Tibial artery (tissue), 4 donors: ENCODE results near the gene DPP10.

Experiments used
- DNase-seq, 2 donors: peaks; one replicate each; pipeline ENCODE4 v3.0.0-alpha.2; 2019
- H3K27ac ChIP-seq, 2 donors: fragments of 200-600 bp; sonication (generic) in 1 of 2; 1 replicate in 1 of 2; 2 replicates in 1 of 2; pipeline ENCODE4 v1.5.1; 2018 to 2019; ENCODE audit warnings: mild to moderate bottlenecking in 1 of 2
- H3K27me3 ChIP-seq, 2 donors: fragments of 200-600 bp; sonication (generic) in 1 of 2; one replicate each; pipeline versions ENCODE4 v1.5.1 to v1.6.0; 2016 to 2019
- H3K36me3 ChIP-seq, 3 donors: fragments of 200-600 bp; sonication (generic) in 2 of 3; one replicate each; pipeline ENCODE4 v1.5.1; 2016 to 2019; ENCODE audit warnings: mild to moderate bottlenecking in 2 of 3
- H3K4me1 ChIP-seq, 4 donors: fragments of 200-600 bp; sonication (generic) in 2 of 4; 1 replicate in 3 of 4; 2 replicates in 1 of 4; pipeline ENCODE4 v1.5.1; 2016 to 2019
- H3K4me3 ChIP-seq, 2 donors: fragments of 200-600 bp; sonication (generic) in 1 of 2; 1 replicate in 1 of 2; 2 replicates in 1 of 2; pipeline ENCODE4 v1.5.1; 2018 to 2019; ENCODE audit warnings: mild to moderate bottlenecking in 2 of 2
- H3K9me3 ChIP-seq, 3 donors: fragments of 200-600 bp; sonication (generic) in 1 of 3; one replicate each; pipeline ENCODE4 v1.5.1; 2016 to 2019
- intact Hi-C: fragments of 100-400 bp; cut with DNase I; formaldehyde crosslinking; loops from one replicate; pipeline ENCODE4 v1.15.0; 2023; ENCODE audit warnings: low total_unique reads
- TF ChIP-seq, protein P1 (sequence below), 2 experiments: fragments of 200-600 bp in 1 of 2; fragments of 450-650 bp in 1 of 2; IDR thresholded peaks; one replicate each; pipeline ENCODE4 v1.5.1; 2017 to 2019; ENCODE audit warnings: antibody characterized with exemption in 2 of 2, mild to moderate bottlenecking in 1 of 2, moderate library complexity in 1 of 2

Gene DPP10

DNA sequence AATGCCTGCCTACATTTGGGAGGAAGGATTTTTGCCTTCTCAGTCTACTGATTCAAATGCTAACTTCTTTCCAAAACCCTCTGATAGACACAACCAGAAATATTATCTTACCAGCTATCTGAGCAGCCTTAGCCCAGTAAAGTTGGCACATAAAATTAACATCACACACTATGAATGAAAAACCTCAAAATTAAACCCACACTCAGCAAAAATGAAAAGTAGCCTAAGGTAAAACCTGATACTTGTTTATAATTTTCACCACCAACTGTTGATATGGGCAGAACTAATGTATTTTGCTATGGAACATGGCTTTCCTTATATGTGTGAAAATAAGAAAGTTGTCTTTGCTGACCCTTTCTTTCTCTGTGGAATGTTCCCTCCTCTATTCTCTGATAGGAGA is 226.0 kb downstream of the DPP10 start:
- DNase-seq, result no peak
- Histone ChIP-seq H3K4me1 (no peaks in the 10 kb centered on the region), H3K4me3 (no peak overlapping the region), H3K27ac (no peak overlapping the region), H3K36me3 (no peaks in the 10 kb centered on the region), H3K27me3 (no peaks in the 10 kb centered on the region), H3K9me3 (no peaks in the 10 kb centered on the region)
- TF ChIP-seq, protein P1, sequence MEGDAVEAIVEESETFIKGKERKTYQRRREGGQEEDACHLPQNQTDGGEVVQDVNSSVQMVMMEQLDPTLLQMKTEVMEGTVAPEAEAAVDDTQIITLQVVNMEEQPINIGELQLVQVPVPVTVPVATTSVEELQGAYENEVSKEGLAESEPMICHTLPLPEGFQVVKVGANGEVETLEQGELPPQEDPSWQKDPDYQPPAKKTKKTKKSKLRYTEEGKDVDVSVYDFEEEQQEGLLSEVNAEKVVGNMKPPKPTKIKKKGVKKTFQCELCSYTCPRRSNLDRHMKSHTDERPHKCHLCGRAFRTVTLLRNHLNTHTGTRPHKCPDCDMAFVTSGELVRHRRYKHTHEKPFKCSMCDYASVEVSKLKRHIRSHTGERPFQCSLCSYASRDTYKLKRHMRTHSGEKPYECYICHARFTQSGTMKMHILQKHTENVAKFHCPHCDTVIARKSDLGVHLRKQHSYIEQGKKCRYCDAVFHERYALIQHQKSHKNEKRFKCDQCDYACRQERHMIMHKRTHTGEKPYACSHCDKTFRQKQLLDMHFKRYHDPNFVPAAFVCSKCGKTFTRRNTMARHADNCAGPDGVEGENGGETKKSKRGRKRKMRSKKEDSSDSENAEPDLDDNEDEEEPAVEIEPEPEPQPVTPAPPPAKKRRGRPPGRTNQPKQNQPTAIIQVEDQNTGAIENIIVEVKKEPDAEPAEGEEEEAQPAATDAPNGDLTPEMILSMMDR (IDR thresholded peaks at IDR 0.05), result no peak
- intact Hi-C loops, result no loop called here

DNA sequence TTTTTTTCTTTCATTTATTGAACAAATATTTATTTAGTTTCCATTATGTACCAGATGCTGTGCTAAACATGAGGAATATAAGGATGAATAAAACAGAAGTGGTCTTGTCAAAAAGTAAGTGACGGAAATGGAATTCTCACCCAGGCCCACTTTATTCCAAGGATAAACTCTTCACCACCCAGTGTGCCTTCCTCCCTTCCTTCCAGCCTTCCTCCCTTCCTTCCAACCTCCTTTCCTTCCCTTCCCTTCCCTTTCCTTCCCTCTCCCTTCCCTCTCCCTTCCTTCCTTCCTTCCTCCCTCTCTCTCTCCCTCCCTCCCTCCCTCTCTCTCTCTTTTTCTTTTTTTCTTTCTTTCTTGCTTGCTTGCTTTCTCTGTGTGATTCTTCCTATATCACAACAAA is 240.8 kb downstream of the DPP10 start:
- no peak for DNase-seq
- Histone ChIP-seq H3K27ac (no peak overlapping the region), H3K27me3 (peaks cover 0 to 3% of the 10 kb centered on the region in 2 donors), H3K9me3 (no peaks in the 10 kb centered on the region), H3K36me3 (no peaks in the 10 kb centered on the region), H3K4me3 (no peak overlapping the region), H3K4me1 (no peaks in the 10 kb centered on the region)
- TF ChIP-seq, protein P1 (IDR thresholded peaks at IDR 0.05), result no peak
- intact Hi-C loops, result no loop called here

DNA sequence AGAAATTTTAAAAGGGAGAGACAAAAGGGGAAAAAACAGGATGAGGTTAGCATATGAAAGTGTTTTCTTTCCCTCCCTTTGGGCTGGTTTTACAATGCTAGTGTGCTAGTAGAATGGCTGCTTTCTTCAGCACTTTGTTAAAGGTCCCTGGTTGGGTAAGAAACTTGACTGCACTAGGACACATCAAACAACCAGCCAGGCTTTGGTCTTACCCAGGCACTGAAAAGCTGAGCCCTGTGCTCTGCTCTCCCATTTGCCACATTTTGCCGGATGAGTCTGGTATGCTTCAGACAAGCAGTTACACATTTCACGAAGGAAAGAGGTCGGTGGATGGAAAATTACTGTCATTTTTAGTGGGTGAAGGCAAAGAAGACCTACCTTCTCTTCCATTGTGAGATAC is 242.0 kb downstream of the DPP10 start:
- TF ChIP-seq, protein P1 (IDR thresholded peaks at IDR 0.05), result no peak
- Histone ChIP-seq H3K27me3 (peaks cover 0 to 3% of the 10 kb centered on the region in 2 donors), H3K9me3 (no peaks in the 10 kb centered on the region)

DNA sequence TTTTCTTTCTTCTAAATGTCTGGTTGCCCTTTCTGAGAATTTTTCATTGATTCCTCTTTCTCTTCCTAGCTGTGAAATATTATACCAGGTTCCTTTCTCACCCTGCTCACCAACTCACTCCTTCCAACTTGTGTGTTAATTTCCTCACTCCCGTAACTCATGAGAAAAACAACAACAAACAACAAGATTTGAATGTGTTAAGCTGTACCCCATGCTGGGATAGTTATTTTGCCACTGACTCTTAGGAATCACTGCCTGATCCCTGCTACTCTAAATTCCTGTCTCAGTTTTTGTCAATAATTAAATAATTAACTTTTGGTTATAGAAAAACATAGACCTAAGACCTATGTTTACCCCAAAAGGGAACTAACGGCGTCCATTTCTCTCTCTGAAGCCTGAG is 242.7 kb downstream of the DPP10 start:
- no peaks in the 10 kb centered on the region for H3K36me3 ChIP-seq
- no peak overlapping the region for H3K27ac ChIP-seq
- no peaks in the 10 kb centered on the region for H3K4me1 ChIP-seq
- intact Hi-C loops, result no loop called here
- peaks cover 0 to 3% of the 10 kb centered on the region in 2 donors for H3K27me3 ChIP-seq
- no peak for DNase-seq
- TF ChIP-seq, protein P1 (IDR thresholded peaks at IDR 0.05), result no peak
- no peaks in the 10 kb centered on the region for H3K9me3 ChIP-seq
- no peak overlapping the region for H3K4me3 ChIP-seq

More for the DNA sequence above, 242.0 kb downstream of the DPP10 start:
- Histone ChIP-seq H3K27ac (no peak overlapping the region), H3K4me1 (no peaks in the 10 kb centered on the region), H3K36me3 (no peaks in the 10 kb centered on the region), H3K4me3 (no peak overlapping the region)
- intact Hi-C loops, result no loop called here
- no peak for DNase-seq

DNA sequence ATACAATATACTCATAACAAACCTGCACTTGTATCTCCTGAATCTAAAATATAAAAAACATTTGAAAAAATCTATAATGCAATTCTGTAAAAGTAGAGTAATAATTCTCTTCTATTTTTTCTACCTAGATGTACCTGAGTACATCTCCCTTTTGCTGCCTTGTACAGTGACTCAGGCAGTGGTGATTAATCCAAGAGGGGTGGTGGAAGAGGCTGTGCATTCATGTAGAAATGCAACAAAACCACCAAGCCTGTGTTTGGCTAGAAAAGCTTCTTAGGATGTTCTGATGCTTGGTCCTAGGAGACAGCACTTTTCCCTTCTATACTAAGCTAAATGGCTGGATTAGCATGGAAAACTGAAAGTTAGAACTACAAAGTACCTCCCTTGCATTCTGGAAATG is 245.8 kb downstream of the DPP10 start:
- H3K27me3 ChIP-seq, result peaks cover 0 to 3% of the 10 kb centered on the region in 2 donors
- no peaks in the 10 kb centered on the region for H3K36me3 ChIP-seq
- no peak overlapping the region for H3K4me3 ChIP-seq
- no peak for DNase-seq
- H3K4me1 ChIP-seq, result no peaks in the 10 kb centered on the region
- no peak overlapping the region for H3K27ac ChIP-seq
- TF ChIP-seq, protein P1 (IDR thresholded peaks at IDR 0.05), result no peak
- intact Hi-C loops, result no loop called here
- no peaks in the 10 kb centered on the region for H3K9me3 ChIP-seq

DNA sequence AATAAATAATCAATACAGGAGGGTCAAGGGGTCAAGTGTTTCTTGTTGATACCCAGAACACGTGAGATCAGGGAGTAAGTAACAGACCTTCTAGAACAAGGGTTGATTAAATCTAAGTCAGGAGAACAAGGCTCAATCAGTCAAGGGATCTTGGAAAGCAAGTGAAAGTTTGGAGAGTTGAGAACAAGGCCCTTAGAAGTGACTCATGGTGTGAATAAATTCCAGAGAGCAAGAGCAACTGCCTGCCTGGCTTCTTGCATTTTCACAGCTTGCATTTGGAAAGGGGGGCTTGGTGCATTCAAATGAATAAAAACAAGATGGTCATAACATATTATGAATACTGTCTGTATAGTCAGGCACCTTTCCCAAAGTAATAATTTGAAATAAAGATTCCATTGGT is 256.1 kb downstream of the DPP10 start:
- intact Hi-C loops, result no loop called here
- H3K27me3 ChIP-seq, result no peaks in the 10 kb centered on the region
- H3K9me3 ChIP-seq, result no peaks in the 10 kb centered on the region
- TF ChIP-seq, protein P1 (IDR thresholded peaks at IDR 0.05), result no peak
- no peak for DNase-seq
- no peaks in the 10 kb centered on the region for H3K36me3 ChIP-seq
- no peak overlapping the region for H3K4me3 ChIP-seq
- H3K27ac ChIP-seq, result no peak overlapping the region
- no peaks in the 10 kb centered on the region for H3K4me1 ChIP-seq
